EH (cell line): ENCODE results near the gene GAA.

Source experiments
- DNase-seq: peaks from one replicate; pipeline ENCODE4 v3.0.0-alpha.2; 2015; ENCODE audit warnings: low read depth

Gene GAA

GRCh38 chr17:80104321-80104955 lies 3.1 kb downstream of the GAA start:
- DNase-seq = peak; percentile 27

DNA sequence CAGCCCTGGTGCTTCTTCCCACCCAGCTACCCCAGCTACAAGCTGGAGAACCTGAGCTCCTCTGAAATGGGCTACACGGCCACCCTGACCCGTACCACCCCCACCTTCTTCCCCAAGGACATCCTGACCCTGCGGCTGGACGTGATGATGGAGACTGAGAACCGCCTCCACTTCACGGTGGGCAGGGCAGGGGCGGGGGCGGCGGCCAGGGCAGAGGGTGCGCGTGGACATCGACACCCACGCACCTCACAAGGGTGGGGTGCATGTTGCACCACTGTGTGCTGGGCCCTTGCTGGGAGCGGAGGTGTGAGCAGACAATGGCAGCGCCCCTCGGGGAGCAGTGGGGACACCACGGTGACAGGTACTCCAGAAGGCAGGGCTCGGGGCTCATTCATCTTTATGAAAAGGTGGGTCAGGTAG lies 3.6 kb downstream of the GAA start:
- no peak for DNase-seq

DNA sequence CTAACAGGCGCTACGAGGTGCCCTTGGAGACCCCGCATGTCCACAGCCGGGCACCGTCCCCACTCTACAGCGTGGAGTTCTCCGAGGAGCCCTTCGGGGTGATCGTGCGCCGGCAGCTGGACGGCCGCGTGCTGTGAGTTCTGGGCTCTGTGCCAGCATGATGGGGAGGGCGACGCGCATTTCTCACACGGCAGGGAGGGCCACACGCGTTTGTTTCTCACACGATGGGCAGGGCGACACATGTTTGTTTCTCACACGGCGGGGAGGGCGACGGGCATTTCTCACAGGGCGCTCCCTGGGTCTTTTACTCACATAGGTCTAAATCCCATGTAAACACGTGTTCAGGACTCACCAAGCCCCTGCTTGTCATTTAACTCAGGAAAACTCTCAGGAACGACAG lies 4.4 kb downstream of the GAA start:
- peak; percentile 32 for DNase-seq

DNA sequence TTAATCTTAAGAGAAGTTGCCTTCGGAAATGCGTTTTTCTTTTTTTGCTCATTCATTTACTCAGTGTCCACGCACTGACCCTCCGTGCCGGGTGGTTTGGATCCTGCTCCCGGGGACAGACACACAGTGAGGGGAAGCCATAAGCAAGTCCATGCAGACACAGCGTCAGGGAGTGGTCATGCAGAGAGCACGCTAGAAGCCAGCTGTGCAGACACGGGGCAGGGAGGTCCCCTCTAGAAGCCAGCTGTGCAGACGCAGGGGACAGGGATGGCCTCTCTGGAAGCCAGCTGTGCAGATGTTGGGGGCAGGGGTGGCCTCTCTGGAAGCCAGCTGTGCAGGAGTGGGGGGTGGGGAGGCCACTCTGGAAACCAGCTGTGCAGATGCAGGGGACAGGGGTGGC lies 4.8 kb downstream of the GAA start:
- DNase-seq = no peak

- DNase-seq = no peak
Measured at GRCh38 chr17:80106751-80107150, 5.4 kb downstream of the GAA start.

- no peak for DNase-seq
Measured at GRCh38 chr17:80107231-80108021, 6.0 kb downstream of the GAA start.

- no peak for DNase-seq
Measured at GRCh38 chr17:80108036-80108971, 6.9 kb downstream of the GAA start.

DNA sequence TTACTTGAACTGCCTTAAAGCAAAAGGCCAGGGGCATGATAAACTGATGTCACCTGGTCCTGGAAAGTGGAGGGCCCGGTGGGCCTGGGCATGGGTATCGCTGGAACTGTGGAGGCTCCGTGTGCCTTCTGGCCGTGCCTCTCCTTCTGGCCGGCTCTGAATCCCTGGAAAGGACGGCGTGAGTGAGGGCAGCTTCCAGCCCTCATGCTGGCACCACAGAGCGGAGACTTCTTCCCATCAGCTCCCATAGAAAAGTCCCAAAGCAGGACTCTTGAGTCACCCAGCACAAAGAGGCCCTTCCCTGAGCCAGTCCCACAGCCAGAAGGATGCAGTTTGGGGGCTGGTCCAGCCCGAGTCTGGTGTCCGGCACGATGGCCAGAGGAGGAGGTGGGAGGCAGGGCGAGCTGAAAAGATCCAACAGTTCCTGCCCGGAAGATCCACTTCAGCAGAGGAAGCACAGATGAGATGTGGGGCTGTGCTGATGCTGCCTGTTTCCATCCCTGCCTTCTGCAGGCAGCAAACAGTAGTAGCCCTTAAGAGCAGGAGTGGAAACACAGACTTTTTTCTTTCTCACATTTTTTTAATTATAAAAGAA lies 7.8 kb downstream of the GAA start:
- no peak for DNase-seq

GRCh38 chr17:80109713-80110446 lies 8.5 kb downstream of the GAA start:
- DNase-seq = no peak

GRCh38 chr17:80110447-80110812 lies 9.0 kb downstream of the GAA start:
- no peak for DNase-seq

DNA sequence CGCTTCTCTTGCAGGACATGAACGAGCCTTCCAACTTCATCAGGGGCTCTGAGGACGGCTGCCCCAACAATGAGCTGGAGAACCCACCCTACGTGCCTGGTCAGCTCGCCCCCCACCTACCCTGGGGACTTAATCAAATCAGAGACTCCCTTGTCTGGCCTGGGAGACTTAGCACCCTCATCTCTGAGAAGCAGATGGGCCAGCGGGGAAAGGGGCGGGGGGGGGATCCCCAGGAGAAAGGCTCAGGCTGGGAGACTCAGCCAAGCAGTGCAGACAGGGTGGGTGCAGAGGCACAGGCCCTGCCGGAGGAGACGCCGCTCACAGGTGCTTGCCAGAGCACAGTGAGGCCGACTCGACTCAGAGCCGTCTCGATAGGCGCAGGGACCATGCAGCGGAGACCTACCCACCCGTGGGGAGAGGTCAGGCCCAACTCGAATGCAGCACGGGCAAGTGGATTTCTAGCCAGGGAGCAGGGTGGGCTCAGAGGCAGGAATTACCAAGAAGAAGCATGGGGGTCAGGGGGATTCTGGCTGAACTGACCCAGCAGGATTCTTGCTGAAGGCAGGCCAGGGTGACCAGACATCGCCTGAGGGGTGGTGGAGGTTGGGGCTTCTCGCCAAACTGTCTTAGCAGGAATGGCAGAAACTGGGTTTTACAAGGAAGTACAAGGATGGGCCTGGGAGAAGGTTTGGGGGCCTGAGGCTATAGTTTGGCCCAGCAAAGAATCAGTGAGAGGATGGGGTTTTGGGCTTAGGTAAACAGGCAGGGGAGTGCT lies 9.7 kb downstream of the GAA start:
- no peak for DNase-seq

GRCh38 chr17:80111702-80112470 lies 10.5 kb downstream of the GAA start:
- DNase-seq = no peak

GRCh38 chr17:80112471-80113032 lies 11.2 kb downstream of the GAA start:
- no peak for DNase-seq

DNA sequence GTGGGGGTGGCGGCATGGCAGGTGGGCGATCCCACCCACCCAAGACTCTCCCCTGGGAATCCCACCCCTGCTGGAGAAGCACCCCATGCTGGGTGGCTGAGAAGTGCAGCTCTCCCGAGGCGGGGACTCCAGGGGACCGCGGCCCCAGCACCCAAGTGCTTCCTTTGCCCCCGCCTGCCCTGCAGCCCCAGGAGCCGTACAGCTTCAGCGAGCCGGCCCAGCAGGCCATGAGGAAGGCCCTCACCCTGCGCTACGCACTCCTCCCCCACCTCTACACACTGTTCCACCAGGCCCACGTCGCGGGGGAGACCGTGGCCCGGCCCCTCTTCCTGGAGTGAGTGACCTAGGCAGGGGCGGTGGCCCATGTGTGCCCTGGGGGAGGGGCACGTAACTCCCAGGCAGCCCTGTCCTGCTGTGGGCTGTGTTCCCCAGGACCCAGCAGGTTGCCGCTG lies 11.7 kb downstream of the GAA start:
- DNase-seq = no peak

DNA sequence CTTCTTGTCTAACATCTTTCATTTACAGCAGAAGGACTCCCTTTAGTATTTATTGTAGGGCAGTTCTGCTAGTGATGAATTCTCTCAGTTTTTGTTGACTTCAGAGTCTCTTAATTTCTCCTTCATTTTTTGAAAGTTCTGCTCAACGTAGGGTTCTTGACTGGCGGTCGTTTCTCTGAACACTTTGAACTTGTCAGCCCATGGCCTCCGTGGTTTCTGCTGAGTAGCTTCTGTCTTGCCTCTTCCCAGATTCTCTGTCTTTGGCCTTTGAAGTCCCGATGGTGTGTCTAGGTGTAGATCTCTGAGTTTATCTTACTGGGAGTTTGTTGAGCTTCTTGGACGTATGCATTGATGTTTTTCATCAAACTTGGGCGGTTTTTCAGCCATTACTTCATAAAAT lies 13.4 kb downstream of the GAA start:
- no peak for DNase-seq

GRCh38 chr17:80115159-80115558 lies 13.8 kb downstream of the GAA start:
- no peak for DNase-seq

- DNase-seq = peak; percentile 15
Measured at GRCh38 chr17:80116276-80116920, 15.0 kb downstream of the GAA start.

- DNase-seq = no peak
Measured at GRCh38 chr17:80116921-80117380, 15.6 kb downstream of the GAA start.
